Lower leg skin (tissue), 4 donors: ENCODE measurements around the gene MSS51. TPM values are rescaled to one million over a fixed set of nuclear protein-coding genes. Genes with fewer than 3 reads are reported as not detected.

Experiments
- DNase-seq, 2 donors: peaks; one replicate each; pipeline ENCODE4 v3.0.0-alpha.2; 2019; ENCODE audit warnings: low spot score in 2 of 2
- H3K4me3 ChIP-seq: fragments of 200-600 bp; sonication (generic); 2 replicates; pipeline ENCODE4 v1.5.1; 2017; ENCODE audit warnings: mild to moderate bottlenecking, low read depth; ENCODE audit not compliant: poor library complexity, severe bottlenecking
- POLR2A ChIP-seq, 2 donors: fragments of 450-650 bp; IDR thresholded peaks; one replicate each; pipeline ENCODE4 v1.6.1; 2016 to 2017; ENCODE audit warnings: antibody characterized with exemption in 2 of 2, mild to moderate bottlenecking in 1 of 2, moderate library complexity in 1 of 2
- WGBS, 2 donors: methylation state at CpG; one replicate each; pipeline ENCODE4 v1.1.5; 2018; 5-methylcytosine and 5-hydroxymethylcytosine counted together
- intact Hi-C: fragments of 100-400 bp; cut with DNase I; formaldehyde crosslinking; loops from one replicate; pipeline ENCODE4 v1.15.0; 2023; ENCODE audit warnings: low total_unique reads
- total RNA-seq, 4 donors: library from RNA; depleted of rRNA; stranded (reverse); fragments of >200 nt; gene quantifications; one replicate each; pipeline ENCODE4 v1.1.0, GENCODE V29; 2016
- TF ChIP-seq, protein P1 (sequence below), 3 donors: fragments of 450-650 bp; IDR thresholded peaks; one replicate each; pipeline ENCODE4 v1.5.1; 2016; ENCODE audit warnings: antibody characterized with exemption in 3 of 3, mild to moderate bottlenecking in 3 of 3, moderate library complexity in 2 of 3

MSS51 gene
- total RNA-seq, 4 donors from 2014 or later: 0.38 to 2.2 (median 0.86) TPM

DNA sequence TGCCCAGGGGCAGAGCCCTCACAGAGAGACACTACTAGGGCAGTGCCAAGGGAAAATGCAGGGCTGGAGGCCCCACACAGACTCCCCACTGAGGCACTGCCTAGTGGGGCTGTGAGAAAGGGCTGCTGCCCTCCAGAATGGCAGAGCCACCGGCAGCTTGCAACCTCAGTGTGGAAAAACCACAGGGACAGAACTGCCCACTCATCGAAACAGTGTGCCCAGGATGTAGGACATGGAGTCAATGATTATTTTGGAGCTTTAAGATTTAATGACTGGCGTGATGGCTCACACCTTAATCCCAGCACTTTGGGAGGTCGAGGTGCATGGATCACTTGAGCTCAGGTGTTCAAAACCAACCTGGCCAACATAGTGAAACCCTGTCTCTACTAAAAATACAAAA is 27.5 kb upstream of the MSS51 start:
- intact Hi-C loops: no loop called here
- 92 to 97% methylated on average over 4 of the region's 4 CpGs for WGBS, 2 donors
- TF ChIP-seq, protein P1, sequence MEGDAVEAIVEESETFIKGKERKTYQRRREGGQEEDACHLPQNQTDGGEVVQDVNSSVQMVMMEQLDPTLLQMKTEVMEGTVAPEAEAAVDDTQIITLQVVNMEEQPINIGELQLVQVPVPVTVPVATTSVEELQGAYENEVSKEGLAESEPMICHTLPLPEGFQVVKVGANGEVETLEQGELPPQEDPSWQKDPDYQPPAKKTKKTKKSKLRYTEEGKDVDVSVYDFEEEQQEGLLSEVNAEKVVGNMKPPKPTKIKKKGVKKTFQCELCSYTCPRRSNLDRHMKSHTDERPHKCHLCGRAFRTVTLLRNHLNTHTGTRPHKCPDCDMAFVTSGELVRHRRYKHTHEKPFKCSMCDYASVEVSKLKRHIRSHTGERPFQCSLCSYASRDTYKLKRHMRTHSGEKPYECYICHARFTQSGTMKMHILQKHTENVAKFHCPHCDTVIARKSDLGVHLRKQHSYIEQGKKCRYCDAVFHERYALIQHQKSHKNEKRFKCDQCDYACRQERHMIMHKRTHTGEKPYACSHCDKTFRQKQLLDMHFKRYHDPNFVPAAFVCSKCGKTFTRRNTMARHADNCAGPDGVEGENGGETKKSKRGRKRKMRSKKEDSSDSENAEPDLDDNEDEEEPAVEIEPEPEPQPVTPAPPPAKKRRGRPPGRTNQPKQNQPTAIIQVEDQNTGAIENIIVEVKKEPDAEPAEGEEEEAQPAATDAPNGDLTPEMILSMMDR (IDR thresholded peaks at IDR 0.05): no peak
- no peak for TF ChIP-seq POLR2A (IDR thresholded peaks at IDR 0.05)

DNA sequence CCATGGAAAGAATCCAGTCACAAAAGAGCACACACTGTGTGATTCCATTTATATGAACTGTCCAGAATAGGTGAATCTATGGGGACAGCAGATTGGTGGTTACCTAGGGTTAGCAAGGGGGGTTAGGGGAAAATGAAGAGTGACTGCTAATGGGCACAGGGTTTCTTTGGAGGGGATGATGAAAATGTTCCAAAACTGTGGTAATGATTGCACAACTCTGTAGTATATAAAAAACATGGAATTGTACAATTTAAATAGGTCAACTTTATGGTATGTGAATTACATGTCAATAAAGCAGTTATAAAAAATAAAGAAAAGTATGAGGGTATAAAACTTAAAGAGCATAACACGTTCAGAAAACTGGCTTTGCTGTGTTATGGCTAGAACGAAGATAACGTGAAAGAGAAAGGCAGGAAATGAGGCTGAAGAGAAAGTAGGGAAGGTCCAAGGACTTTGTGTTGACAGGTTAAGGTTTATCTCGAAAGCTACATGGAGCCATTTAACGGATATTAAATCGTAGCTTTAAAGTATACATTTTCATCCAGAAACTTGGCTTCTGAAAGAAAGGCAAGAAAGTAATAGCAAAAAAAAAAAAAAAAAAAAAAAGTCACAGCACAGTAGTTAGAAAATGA is 26.4 kb upstream of the MSS51 start:
- DNase-seq: no peak
- intact Hi-C loops: no loop called here
- no peak overlapping the region for H3K4me3 ChIP-seq
- 93 to 95% methylated on average over 6 of the region's 6 CpGs for WGBS, 2 donors
- TF ChIP-seq POLR2A (IDR thresholded peaks at IDR 0.05): no peak

More for the DNA sequence above, 27.5 kb upstream of the MSS51 start:
- DNase-seq: no peak
- H3K4me3 ChIP-seq: no peak overlapping the region

- 89 to 98% methylated on average over 2 of the region's 2 CpGs for WGBS, 2 donors
- intact Hi-C loops: no loop called here
- no peak for TF ChIP-seq POLR2A (IDR thresholded peaks at IDR 0.05)
- TF ChIP-seq, protein P1 (IDR thresholded peaks at IDR 0.05): no peak
- DNase-seq: no peak
- no peak overlapping the region for H3K4me3 ChIP-seq
Observed at GRCh38 chr10:73456187-73456890, 23.0 kb upstream of the MSS51 start.

- 81 to 82% methylated on average over 1 of the region's 1 CpG for WGBS, 2 donors
- no peak for DNase-seq
- TF ChIP-seq, protein P1 (IDR thresholded peaks at IDR 0.05): no peak
- TF ChIP-seq POLR2A (IDR thresholded peaks at IDR 0.05): no peak
- no peak overlapping the region for H3K4me3 ChIP-seq
- intact Hi-C loops: no loop called here
Observed at GRCh38 chr10:73449113-73449512, 15.8 kb upstream of the MSS51 start.

DNA sequence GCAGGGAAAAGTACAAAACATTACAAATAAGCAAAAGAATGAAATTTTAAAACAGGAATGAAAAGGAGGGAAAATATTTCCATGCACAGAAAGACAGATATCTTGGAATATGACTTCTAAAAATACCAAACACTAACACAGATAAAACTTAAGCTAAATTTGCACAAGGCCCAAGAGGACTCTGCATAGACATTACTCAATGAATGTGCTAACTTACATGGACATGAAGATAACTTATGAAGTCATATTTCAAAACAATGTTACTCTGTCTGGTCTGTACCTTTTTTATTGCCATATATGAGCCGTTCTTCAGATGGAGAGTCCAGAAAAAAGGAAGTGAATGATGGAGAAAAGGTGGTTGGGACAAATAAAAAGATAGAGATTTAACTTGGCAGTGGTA is 15.0 kb upstream of the MSS51 start:
- H3K4me3 ChIP-seq: no peak overlapping the region
- DNase-seq: no peak
- 78 to 86% methylated on average over 1 of the region's 1 CpG for WGBS, 2 donors

GRCh38 chr10:73446926-73447325 is 13.6 kb upstream of the MSS51 start:
- TF ChIP-seq, protein P1 (IDR thresholded peaks at IDR 0.05): no peak
- TF ChIP-seq POLR2A (IDR thresholded peaks at IDR 0.05): no peak

More for the DNA sequence above, 15.0 kb upstream of the MSS51 start:
- intact Hi-C loops: no loop called here
- TF ChIP-seq POLR2A (IDR thresholded peaks at IDR 0.05): no peak
- TF ChIP-seq, protein P1 (IDR thresholded peaks at IDR 0.05): no peak

More at GRCh38 chr10:73446926-73447325, 13.6 kb upstream of the MSS51 start:
- intact Hi-C loops: no loop called here
- H3K4me3 ChIP-seq: no peak overlapping the region
- no peak for DNase-seq
